Activated T-cell treated with anti-CD3 and anti-CD28 coated beads, Interleukin-2, amount 50 U/mL, for 1 hour (primary cell): ENCODE measurements around the gene TBC1D16.

Experiments
- DNase-seq: peaks from one replicate; pipeline ENCODE4 v3.0.0-alpha.2; 2020

TBC1D16 gene

DNA sequence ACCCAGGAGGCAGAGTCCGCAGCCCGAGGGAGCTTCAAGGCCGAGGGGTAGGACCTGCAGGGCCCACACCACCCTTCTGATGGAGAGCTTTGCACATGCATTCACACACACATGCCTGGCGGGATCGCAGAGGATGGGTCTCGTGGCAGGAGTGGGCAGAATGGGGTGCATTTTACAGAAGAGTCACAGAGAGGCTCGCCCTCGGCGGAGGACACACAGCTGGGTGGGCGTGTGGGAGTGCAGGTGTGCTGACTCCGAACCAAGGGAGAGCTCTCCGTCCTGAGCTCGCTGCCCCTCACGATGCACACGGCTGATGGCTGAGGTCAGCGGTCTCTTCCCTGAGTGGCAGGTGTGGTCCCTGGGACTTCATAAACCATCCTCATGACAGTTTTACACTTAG, 99.6 kb downstream of the TBC1D16 start:
- no peak for DNase-seq

DNA sequence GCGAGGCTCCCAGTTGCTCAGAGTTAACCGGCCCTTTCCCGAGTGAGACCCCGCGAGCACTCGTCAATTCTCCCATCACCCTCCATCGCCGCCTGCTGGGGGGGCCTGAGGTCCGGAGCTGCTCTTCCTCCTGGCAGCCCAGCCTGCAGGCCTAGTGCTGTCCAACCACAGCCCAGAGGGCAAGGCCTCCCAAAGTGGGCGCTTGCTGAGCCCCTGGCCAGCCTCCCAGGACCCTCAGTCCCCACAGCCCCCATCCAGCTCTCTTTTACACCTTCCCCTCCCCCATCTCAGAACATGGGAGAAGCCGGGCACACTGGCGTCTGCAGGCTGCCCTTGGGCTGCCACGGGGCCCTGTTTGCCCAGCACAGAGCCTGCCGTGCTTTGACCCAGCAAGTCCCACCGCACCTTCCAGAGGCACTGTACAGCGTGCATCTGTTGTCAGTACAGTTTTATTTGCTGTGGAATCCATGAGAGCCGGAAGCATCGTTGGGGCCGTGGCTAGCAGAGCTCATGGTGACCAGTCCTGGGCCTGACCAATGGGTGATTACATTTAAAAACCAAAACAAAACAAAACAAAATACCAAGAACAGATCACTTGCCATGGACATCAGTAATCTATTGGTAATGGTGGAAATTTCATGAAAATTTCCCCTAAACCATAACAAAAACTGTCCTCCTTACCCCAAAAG, 100.3 kb downstream of the TBC1D16 start:
- no peak for DNase-seq

- no peak for DNase-seq
These were observed 101.1 kb downstream of the TBC1D16 start for GRCh38 chr17:79934653-79934970.

DNA sequence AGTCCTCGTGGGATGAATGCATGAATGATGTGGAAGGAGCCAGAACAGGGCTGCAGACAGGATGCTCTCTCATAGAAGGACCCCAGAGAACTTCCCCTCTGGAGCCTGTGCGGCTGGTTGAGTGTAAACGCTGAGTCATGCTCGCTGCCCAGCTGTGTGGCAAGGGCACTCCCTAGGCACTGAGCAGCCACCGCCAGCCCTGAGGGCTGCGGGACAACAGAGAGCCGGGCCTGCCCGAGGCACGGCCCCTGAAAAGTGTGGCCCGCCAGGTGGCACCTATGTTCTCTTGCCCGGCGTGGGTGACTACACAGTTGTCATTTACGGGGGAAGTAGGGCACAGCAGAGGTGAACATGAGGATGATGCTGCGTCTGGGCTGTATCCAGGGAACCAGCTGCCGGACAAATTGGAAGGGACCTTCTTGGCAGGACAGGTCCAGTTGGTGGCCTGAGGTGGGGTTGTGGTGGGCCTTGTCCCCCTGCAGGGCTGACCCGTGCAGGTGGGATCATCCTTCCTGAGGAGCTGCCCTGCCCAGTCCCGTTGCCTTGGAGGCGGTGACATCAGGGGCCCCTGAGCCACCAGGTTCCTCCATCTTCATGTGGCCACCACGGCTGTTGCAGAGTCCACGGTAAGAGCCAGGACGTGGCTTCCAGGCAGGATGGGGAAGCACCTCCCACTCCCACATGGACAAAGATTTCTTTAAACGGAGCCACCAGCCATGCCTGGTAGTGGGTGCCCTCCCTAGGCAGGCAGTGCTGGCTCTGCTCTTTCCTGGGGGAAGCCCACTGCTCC, 101.6 kb downstream of the TBC1D16 start:
- DNase-seq: no peak

DNA sequence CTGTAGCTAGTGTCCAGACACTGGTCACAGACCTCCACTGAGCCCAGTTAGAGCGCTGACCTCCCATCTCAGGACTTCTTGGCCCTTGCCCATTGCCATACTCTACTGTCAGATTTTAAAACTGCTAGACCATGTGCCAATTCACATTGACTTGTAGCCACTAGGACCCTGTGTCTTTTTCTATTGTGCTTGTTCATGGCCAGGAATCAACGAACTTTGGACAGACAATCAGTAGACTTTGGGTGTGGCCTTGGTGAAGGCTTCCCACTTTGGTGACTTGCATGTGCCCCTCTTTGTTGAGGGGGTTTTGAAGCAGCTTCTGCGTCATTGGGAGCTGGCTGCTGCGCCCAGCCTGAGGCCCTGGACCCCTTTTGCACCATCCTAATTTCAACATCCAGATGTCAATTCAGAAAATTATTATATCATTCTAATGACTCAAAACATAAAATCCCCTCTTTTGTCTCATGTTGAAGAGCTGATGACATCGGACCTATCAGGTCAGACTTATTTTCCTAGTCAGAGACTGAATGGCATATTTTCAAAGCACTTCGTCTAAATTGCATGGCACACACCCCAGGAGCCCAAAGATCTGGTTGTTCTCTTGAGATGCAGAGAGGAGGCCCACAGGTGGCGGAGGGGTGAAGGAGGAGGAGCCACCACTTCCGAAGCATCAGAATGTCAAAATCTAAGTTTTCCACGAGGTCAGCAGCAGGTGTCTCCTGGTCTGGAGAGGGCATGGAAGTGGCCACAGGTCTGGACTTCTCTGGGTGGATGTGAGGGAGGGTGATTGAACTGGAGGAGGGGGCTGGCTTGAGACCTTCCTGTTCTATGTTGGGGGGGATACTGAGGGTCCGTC, 103.0 kb downstream of the TBC1D16 start:
- no peak for DNase-seq

DNA sequence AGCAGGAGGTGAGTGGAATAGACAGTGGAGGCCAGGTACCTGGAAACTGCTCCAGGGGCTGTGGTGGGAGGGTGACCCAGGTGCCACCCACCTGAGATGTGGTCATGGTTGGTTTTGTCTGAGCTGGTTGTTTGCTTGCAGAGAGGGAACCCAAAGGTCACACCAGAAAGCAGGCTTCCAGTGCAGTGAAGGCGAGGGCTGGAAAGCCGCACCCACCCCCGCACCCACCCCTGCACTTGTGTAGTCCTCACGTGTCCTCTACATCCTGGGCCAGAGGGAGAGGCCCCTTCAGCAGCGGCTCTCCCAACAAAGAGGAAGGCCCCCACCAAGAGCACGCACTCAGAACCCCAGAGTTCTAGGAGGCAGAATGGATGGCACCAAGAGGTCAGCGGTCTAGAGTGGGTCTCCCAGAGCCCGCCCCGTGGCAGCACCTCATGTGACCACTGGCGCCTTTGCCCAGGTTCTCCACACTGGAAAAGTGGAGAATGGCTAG, 103.8 kb downstream of the TBC1D16 start:
- DNase-seq: no peak

DNA sequence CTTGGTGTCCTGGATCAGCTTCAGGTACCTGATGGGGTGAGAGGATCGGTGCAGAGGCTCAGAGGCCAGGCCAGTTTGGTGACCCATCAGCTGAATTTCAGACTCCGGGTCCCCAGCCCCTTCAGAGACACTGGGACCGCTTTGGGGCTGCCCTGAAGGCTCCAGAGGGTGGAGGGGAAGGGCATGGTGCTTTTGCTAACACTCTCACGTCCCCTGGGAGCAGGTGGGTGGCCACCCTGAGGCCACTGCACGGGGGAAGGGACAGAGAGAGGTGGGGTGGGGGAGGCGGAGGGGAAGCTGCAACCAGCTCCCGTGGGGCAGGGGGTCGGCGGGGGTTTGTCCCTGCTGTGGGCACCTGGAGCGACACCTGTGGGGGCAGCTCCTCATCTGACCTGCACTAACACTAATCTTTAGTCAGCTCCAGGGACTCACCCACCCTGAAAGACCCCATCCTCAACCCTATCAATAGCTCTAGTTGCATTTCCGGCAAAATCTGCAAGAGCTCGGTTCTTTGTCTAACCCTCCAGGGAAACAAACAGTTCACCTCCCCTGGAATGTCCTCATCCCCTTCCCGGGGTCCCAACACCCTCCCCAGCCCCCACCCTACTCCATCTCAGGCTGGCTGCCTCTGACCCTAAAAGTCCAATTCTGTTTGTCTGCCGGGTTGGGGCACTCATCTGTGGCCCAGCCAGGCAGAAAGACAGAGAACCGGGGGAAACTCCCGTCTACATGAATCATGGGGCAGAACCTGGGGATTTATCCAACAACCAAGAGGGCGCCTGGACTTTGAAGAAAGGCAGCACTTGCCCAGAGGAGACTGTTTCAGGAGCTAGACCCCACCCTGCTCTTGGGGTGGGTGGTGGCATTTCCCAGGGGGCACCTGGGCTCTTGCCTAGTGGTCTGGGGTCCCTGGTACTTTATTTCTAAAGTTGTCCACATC, 104.5 kb downstream of the TBC1D16 start:
- DNase-seq: no peak

- no peak for DNase-seq
These were observed 105.4 kb downstream of the TBC1D16 start for GRCh38 chr17:79930062-79930876.

DNA sequence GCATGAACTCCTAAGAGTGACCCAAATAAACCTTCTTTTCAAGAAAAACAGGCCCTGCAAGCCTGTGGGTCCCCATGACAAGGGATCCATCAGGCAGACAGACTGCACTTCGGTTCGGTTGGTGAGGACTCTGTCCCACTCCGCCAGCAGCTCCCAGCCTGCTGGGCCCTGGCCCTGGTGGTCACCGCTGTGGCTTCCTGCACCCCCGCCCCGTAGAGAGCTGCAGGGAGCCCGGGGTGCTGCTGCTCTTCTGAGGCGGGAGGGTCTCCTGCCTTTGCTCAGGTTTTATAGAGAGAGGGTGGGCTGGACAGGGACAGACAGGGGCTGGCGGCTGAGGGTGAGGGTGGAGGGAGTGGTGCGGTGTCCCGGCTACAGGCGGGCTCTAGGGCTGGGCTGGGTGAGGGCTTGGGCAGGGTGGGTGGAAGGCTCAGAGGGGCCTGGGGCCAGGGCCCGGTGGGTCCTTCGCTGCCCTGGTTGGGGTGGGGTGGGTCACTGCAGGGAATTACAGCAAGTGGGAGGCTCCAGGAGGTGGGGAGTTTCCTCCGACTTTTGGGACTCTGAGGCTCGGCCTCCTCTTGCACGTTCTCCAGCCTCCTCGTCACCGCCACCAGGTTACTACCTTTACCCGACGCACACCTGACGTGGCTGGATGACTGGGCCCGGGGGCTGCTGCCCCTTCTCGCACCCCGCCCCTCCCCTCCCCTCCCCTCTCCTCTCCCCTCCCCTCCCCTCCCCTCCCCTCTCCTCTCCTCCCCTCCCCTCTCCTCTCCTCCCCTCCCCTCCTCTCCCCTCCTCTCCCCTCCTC, 106.2 kb downstream of the TBC1D16 start:
- DNase-seq: no peak

- no peak for DNase-seq
These were observed 107.0 kb downstream of the TBC1D16 start for GRCh38 chr17:79928502-79929256.

- DNase-seq: no peak
These were observed 107.8 kb downstream of the TBC1D16 start for GRCh38 chr17:79927688-79928501.

DNA sequence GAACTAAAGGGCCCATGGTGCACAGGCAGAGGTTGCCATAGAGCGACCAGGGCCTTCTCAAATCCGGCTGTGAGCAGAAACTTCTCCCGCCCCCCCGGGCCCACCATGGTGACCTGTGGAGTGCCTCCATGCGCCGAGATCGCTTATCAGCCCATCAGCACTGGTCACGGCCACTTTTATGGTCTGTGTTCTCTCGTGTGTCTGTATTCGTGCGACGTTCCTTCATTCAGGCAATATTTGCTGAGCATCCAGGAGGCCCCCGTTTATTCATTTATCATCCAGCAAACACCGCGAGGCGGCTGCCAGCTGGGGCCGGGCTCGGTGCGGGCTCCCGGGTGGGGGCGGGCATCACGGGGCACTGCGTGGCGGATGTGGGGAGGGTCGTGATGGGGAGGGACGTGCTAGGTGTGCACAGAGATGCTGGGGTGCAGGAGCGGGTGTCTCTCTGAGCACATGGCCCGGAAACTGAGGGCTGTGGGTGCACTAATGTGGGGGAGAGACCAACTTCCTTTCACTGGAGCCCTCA, 108.5 kb downstream of the TBC1D16 start:
- DNase-seq: no peak

DNA sequence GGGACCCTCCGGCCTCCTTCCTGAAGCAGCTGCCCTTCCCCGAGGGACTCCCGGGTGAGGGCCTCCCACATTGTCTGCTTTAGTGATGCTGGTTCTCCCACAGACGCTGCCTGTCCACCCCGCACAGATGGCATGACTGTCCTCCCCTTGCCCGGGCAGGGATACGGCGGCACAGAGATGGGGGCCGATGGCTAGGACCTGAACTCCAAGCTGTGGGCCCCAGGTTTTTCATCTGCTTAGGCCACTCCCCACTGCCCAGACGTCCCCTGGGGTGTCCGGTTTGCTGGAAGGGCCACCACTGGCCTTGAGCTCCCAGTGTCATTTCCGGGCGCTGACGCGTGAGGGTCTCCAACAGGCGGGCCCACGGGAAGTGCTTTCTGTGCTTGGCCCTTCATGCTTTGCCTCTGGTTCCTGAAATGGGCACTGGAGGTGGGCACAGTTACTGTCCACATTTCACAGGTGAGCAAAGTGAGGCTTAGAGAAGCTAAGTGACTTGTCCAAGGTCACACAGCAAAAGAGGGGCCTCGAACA, 109.0 kb downstream of the TBC1D16 start:
- DNase-seq: no peak

DNA sequence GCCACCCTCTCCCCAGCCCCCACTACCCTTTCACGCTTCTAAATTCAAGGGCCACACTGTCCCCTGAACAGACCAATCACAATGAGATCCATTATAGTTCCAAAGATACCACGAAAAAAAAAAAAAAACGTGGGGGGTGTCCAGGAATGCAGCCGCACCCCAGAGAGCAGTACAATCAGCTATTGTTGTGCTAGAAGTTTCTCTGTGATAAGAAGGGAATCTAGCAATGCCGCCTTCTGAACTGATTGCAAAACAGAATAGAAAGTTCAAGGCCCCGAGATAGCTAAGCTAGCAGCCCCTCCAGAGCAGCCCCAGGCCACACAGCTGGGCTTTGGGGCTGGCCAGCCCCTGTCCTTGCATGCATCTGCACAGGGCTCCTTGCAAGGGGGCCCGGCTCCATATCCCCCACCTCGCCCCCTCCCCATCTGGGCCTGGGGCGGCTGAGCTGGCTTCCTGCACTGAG, 109.5 kb downstream of the TBC1D16 start:
- no peak for DNase-seq

- DNase-seq: no peak
These were observed 110.3 kb downstream of the TBC1D16 start for GRCh38 chr17:79925242-79925957.

- no peak for DNase-seq
These were observed 111.1 kb downstream of the TBC1D16 start for GRCh38 chr17:79924639-79924976.

DNA sequence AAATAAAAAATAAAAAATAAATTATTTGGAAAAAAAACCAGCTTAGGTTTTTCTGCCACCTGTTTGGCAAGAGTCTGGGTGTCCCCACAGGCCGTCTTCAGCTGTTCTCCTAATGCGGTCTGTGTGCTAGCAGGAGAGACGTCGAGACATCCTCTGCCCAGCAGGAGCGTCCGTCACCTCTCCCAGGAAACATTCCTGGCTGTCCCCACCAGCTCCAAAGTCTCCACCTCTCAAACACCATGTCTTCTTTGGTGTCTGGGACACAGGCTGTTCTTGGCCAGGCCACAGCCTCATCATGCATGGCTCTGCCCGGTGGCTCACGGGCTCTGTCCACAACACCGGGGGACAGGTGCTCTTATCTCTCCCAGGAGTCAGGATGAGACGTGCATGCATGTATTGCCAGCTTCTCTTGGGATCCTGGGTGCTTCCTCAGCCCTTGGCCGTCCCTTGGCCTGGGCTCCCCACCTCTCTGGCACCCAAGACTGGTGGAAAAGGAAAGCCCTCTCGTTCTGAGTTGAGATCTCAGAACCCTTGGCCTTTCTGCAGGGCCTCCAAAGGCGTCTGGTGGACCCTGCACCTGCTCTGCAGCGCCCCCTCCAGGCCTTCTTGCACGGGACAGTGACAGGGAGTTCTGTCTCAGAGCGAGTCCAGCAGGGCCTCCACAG, 111.6 kb downstream of the TBC1D16 start:
- peak; percentile 37 for DNase-seq
